K562 (cell line): ENCODE data around the gene MYL12B. TPM values are rescaled to one million over a fixed set of nuclear protein-coding genes. Genes with fewer than 3 reads are reported as not detected.

ENCODE experiments used
- CBX8 ChIP-seq: fragments of 200-600 bp; sonication (generic); IDR thresholded peaks from 2 replicates; pipeline ENCODE4 v1.6.1; 2012; ENCODE audit warnings: borderline replicate concordance, mixed run types, low read depth, mild to moderate bottlenecking, moderate library complexity, mixed read lengths, low read length, control low read depth, inconsistent platforms; ENCODE audit not compliant: poor library complexity, severe bottlenecking; ENCODE audit errors: extremely low read depth
- CXXC5 ChIP-seq: fragments of 250-450 bp; sonication (Bioruptor Pico); IDR thresholded peaks from 2 replicates; pipeline ENCODE4 v1.8.0; 2022; ENCODE audit warnings: inconsistent platforms, mild to moderate bottlenecking, moderate library complexity
- FOSL1 ChIP-seq: fragments of 200-800 bp; sonication (Bioruptor generic); conservative IDR thresholded peaks from 2 replicates; pipeline ENCODE4 v1.6.1; 2016; ENCODE audit warnings: missing genetic modification characterization, missing compliant biosample characterization
- FOXA3 ChIP-seq, 2 experiments: fragments of 450-650 bp in 1 of 2; sonication (generic) in 1 of 2; formaldehyde crosslinking; IDR thresholded peaks in 1 of 2; conservative IDR thresholded peaks in 1 of 2; 2 replicates each; pipeline versions ENCODE4 v1.4.0 to v1.8.0; 2020 to 2022; ENCODE audit warnings: mild to moderate bottlenecking in 2 of 2, missing genetic modification reagents in 1 of 2
- L3MBTL2 ChIP-seq: fragments of 450-650 bp; IDR thresholded peaks from 2 replicates; pipeline ENCODE4 v1.6.1; 2016; ENCODE audit warnings: mild to moderate bottlenecking, moderate library complexity
- NBN ChIP-seq: fragments of 450-650 bp; IDR thresholded peaks from 2 replicates; pipeline ENCODE4 v1.6.1; 2016; ENCODE audit warnings: low read depth, mild to moderate bottlenecking
- NR2C2 ChIP-seq, 2 experiments: fragments of 200-800 bp in 1 of 2; sonication (Bioruptor generic) in 1 of 2; sonication (generic) in 1 of 2; formaldehyde crosslinking in 1 of 2; IDR thresholded peaks; 2 replicates each; pipeline versions ENCODE4 v1.6.1 to v1.8.0; 2016 to 2022; ENCODE audit warnings: mild to moderate bottlenecking in 1 of 2, missing compliant biosample characterization in 1 of 2, missing genetic modification characterization in 1 of 2, missing genetic modification reagents in 1 of 2
- POLR2AphosphoS5 ChIP-seq: IDR thresholded peaks from 2 replicates; pipeline ENCODE4 v1.6.1; 2011; ENCODE audit warnings: mild to moderate bottlenecking, low read depth, low read length, moderate library complexity; ENCODE audit not compliant: control insufficient read depth, insufficient read depth
- RBM34 ChIP-seq: fragments of 200-400 bp; formaldehyde crosslinking; IDR thresholded peaks from 2 replicates; pipeline ENCODE4 v1.6.1; 2018; ENCODE audit warnings: low read length, borderline replicate concordance; ENCODE audit not compliant: insufficient read depth
- TCFL5 ChIP-seq: fragments of 250-450 bp; sonication (Bioruptor Pico); conservative IDR thresholded peaks from 2 replicates; pipeline ENCODE4 v1.6.1; 2021; ENCODE audit warnings: mild to moderate bottlenecking, moderate library complexity, matching md5 sums
- ZKSCAN1 ChIP-seq: fragments of 150-350 bp; IDR thresholded peaks from 2 replicates; pipeline ENCODE4 v1.6.1; 2016; ENCODE audit warnings: low read depth, low read length
- polyA plus RNA-seq, 8 experiments: library from polyadenylated mRNA; depleted of rRNA in 4 of 8; stranded (reverse) in 5 of 8; unstranded in 3 of 8; fragments of >200 nt; fragmentation: Nextera tagmentation in 2 of 8; fragmentation: Illumina TruSeq in 1 of 8; extraction: Ambion mirVana in 2 of 8; extraction: Trizol in 1 of 8; gene quantifications; 2 replicates each; pipeline versions ENCODE4 v1.2.1 to v1.2.3, GENCODE V29; 2011 to 2014; ENCODE audit warnings: inconsistent platforms in 1 of 8, missing spikeins in 1 of 8
- total RNA-seq, 7 experiments: library from RNA; depleted of rRNA in 6 of 7; stranded (reverse); fragments of >200 nt in 6 of 7; fragmentation: Illumina TruSeq in 2 of 7; extraction: Trizol in 2 of 7; gene quantifications; 2 replicates each; pipeline versions ENCODE4 v1.2.1 to v1.2.3, GENCODE V29; 2011 to 2021; ENCODE audit warnings: low replicate concordance in 1 of 7
- TF ChIP-seq, protein P1 (sequence below): sonication (generic); formaldehyde crosslinking; IDR thresholded peaks from 2 replicates; pipeline ENCODE4 v1.4.0; 2020; ENCODE audit warnings: mild to moderate bottlenecking, missing genetic modification reagents
- TF ChIP-seq, protein P2 (sequence below): IDR thresholded peaks from 2 replicates; pipeline ENCODE4 v1.6.1; 2014; ENCODE audit warnings: antibody characterized with exemption
- TF ChIP-seq, protein P3 (sequence below): fragments of 450-650 bp; conservative IDR thresholded peaks from 2 replicates; pipeline ENCODE4 v1.6.1; 2016; ENCODE audit warnings: missing genetic modification characterization, low read depth, mild to moderate bottlenecking, control low read depth, missing compliant biosample characterization
- TF ChIP-seq, protein P4 (sequence below): fragments of 450-650 bp; IDR thresholded peaks from 2 replicates; pipeline ENCODE4 v1.6.1; 2017; ENCODE audit warnings: antibody characterized with exemption, mild to moderate bottlenecking

The MYL12B gene
- total and polyA plus RNA-seq, 9 of the 15 experiments (the other 6 are each of a cell fraction or from before 2014, with no cell fraction given): 220 to 995 (median 463) TPM

DNA sequence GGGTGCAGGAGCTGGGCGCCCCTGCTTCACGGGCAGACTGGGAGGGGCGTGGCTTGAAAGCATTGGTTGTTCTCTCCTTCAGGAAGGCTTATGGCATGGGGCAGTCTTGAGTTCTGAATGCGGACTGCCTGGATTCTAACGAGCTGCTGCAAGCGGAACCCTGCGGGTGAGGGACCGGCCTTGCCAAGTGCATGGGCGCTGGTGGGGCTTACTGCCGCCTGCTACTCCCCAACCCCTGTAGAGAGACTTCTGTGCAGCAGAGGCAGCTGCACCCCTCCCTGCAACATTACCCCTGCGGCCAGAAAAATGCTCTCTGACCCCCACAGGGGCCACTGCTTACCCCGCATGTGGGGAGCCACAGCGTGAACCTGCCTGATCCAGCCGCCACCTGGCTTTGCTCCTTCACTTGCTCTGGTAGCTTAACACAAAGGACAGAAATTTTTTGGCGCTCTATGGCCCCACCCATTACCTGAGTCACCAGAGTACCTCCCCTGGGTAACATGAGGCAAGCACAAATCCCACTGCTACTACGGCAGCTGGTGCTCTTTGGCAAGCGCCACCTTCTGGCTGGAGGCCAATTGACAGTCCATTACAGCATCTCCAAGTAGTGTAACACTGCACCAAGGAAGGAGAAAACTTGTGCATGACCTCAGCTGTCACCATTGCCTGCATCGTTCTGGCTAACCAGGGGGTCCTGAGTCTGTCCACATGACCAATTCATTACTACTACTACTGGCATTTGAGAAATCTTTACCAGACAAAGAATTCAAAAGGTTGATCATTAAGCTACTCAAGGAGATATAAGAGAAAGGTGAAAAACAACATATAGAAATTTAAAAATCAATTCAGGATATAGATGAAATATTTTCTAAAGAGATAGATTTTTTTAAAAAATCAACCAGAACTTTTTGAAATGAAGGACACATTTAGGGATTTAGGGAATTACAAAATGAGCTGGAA is 35.4 kb downstream of the MYL12B start (continued):
- TF ChIP-seq TCFL5 (CRISPR knock-in tag) (no peak), NR2C2 (CRISPR knock-in tag; IDR thresholded peaks at IDR 0.05) (peak; percentile 64; the same call in 1 of the 2 replicates), NR2C2 (tag; IDR thresholded peaks at IDR 0.05) (peak; percentile 79), POLR2AphosphoS5 (peak; percentile 67; the same call in 1 of the 2 replicates), FOSL1 (peak; percentile 86), CXXC5 (CRISPR knock-in tag) (peak; percentile 34), CBX8 (no peak), FOXA3 (CRISPR knock-in tag; conservative IDR thresholded peaks at IDR 0.05 in 1 of 2, IDR thresholded peaks at IDR 0.05 in 1 of 2) (peak in 1 of 2 experiments; percentile 82; a peak in 1 of 4 replicates), RBM34 (no peak), ZKSCAN1 (peak; percentile 50; the same call in 1 of the 2 replicates), L3MBTL2 (peak; percentile 53), NBN (peak; percentile 67; the same call in 1 of the 2 replicates)
- TF ChIP-seq, protein P1, sequence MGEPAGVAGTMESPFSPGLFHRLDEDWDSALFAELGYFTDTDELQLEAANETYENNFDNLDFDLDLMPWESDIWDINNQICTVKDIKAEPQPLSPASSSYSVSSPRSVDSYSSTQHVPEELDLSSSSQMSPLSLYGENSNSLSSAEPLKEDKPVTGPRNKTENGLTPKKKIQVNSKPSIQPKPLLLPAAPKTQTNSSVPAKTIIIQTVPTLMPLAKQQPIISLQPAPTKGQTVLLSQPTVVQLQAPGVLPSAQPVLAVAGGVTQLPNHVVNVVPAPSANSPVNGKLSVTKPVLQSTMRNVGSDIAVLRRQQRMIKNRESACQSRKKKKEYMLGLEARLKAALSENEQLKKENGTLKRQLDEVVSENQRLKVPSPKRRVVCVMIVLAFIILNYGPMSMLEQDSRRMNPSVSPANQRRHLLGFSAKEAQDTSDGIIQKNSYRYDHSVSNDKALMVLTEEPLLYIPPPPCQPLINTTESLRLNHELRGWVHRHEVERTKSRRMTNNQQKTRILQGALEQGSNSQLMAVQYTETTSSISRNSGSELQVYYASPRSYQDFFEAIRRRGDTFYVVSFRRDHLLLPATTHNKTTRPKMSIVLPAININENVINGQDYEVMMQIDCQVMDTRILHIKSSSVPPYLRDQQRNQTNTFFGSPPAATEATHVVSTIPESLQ (CRISPR knock-in tag): peak; percentile 86; the same call in 1 of the 2 replicates
- TF ChIP-seq, protein P2, sequence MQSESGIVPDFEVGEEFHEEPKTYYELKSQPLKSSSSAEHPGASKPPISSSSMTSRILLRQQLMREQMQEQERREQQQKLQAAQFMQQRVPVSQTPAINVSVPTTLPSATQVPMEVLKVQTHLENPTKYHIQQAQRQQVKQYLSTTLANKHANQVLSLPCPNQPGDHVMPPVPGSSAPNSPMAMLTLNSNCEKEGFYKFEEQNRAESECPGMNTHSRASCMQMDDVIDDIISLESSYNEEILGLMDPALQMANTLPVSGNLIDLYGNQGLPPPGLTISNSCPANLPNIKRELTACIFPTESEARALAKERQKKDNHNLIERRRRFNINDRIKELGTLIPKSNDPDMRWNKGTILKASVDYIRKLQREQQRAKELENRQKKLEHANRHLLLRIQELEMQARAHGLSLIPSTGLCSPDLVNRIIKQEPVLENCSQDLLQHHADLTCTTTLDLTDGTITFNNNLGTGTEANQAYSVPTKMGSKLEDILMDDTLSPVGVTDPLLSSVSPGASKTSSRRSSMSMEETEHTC: no peak
- TF ChIP-seq, protein P3, sequence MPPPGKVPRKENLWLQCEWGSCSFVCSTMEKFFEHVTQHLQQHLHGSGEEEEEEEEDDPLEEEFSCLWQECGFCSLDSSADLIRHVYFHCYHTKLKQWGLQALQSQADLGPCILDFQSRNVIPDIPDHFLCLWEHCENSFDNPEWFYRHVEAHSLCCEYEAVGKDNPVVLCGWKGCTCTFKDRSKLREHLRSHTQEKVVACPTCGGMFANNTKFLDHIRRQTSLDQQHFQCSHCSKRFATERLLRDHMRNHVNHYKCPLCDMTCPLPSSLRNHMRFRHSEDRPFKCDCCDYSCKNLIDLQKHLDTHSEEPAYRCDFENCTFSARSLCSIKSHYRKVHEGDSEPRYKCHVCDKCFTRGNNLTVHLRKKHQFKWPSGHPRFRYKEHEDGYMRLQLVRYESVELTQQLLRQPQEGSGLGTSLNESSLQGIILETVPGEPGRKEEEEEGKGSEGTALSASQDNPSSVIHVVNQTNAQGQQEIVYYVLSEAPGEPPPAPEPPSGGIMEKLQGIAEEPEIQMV (tag): no peak
- TF ChIP-seq, protein P4, sequence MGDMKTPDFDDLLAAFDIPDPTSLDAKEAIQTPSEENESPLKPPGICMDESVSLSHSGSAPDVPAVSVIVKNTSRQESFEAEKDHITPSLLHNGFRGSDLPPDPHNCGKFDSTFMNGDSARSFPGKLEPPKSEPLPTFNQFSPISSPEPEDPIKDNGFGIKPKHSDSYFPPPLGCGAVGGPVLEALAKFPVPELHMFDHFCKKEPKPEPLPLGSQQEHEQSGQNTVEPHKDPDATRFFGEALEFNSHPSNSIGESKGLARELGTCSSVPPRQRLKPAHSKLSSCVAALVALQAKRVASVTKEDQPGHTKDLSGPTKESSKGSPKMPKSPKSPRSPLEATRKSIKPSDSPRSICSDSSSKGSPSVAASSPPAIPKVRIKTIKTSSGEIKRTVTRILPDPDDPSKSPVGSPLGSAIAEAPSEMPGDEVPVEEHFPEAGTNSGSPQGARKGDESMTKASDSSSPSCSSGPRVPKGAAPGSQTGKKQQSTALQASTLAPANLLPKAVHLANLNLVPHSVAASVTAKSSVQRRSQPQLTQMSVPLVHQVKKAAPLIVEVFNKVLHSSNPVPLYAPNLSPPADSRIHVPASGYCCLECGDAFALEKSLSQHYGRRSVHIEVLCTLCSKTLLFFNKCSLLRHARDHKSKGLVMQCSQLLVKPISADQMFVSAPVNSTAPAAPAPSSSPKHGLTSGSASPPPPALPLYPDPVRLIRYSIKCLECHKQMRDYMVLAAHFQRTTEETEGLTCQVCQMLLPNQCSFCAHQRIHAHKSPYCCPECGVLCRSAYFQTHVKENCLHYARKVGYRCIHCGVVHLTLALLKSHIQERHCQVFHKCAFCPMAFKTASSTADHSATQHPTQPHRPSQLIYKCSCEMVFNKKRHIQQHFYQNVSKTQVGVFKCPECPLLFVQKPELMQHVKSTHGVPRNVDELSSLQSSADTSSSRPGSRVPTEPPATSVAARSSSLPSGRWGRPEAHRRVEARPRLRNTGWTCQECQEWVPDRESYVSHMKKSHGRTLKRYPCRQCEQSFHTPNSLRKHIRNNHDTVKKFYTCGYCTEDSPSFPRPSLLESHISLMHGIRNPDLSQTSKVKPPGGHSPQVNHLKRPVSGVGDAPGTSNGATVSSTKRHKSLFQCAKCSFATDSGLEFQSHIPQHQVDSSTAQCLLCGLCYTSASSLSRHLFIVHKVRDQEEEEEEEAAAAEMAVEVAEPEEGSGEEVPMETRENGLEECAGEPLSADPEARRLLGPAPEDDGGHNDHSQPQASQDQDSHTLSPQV: peak; percentile 26; the same call in 1 of the 2 replicates
